ENCODE results near the gene TUBGCP4.

The TUBGCP4 gene

GRCh38 chr15:43352693-43353382, 18.1 kb upstream of the TUBGCP4 start:
- H2AFZ ChIP-seq = no peak overlapping the region
- no peaks in the 10 kb centered on the region for H3K79me2 ChIP-seq
- H3K27me3 ChIP-seq (ENCODE audit: control insufficient read depth, insufficient read depth, low read length) = no peaks in the 10 kb centered on the region

DNA sequence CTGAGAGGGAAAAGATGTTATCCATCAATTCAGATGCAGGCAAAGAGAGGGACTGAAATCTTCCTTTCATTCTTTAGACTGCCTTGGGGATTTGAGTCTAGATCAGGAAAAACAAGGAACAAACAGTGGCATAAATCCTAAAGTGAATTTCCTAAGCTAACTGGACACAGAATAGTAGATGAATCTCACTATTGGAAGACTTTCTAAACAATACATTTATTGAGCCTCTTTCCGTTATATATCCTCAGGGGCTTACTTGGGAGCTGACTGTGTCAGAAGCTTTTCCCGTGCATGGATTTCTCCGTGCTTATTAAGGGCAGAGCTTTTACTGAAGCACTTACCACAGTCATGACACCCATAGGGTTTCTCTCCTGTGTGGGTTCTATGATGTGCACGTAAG, 10.1 kb upstream of the TUBGCP4 start:
- Histone ChIP-seq H3K79me2 (no peaks in the 10 kb centered on the region), H3K9me3 (ENCODE audit: control insufficient read depth, low read length) (peaks cover 9% of the 10 kb centered on the region), H2AFZ (no peak overlapping the region), H3K4me2 (ENCODE audit: low read length) (no peak overlapping the region), H3K4me3 (ENCODE audit: low read depth, low read length) (no peak overlapping the region), H3K36me3 (ENCODE audit: control insufficient read depth, insufficient read depth, low read length) (peaks cover 13% of the 10 kb centered on the region), H3K27ac (no peak overlapping the region), H3K4me1 (no peaks in the 10 kb centered on the region), H3K9ac (no peak overlapping the region), H3K27me3 (ENCODE audit: control insufficient read depth, insufficient read depth, low read length) (no peaks in the 10 kb centered on the region)
- TF ChIP-seq, protein P1, sequence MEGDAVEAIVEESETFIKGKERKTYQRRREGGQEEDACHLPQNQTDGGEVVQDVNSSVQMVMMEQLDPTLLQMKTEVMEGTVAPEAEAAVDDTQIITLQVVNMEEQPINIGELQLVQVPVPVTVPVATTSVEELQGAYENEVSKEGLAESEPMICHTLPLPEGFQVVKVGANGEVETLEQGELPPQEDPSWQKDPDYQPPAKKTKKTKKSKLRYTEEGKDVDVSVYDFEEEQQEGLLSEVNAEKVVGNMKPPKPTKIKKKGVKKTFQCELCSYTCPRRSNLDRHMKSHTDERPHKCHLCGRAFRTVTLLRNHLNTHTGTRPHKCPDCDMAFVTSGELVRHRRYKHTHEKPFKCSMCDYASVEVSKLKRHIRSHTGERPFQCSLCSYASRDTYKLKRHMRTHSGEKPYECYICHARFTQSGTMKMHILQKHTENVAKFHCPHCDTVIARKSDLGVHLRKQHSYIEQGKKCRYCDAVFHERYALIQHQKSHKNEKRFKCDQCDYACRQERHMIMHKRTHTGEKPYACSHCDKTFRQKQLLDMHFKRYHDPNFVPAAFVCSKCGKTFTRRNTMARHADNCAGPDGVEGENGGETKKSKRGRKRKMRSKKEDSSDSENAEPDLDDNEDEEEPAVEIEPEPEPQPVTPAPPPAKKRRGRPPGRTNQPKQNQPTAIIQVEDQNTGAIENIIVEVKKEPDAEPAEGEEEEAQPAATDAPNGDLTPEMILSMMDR (IDR thresholded peaks at IDR 0.05) = no peak

More at GRCh38 chr15:43352693-43353382, 18.1 kb upstream of the TUBGCP4 start:
- H3K36me3 ChIP-seq (ENCODE audit: control insufficient read depth, insufficient read depth, low read length) = no peaks in the 10 kb centered on the region
- no peak overlapping the region for H3K4me3 ChIP-seq (ENCODE audit: low read depth, low read length)
- no peak overlapping the region for H3K4me2 ChIP-seq (ENCODE audit: low read length)
- TF ChIP-seq, protein P1 (IDR thresholded peaks at IDR 0.05) = no peak
- H3K4me1 ChIP-seq = no peaks in the 10 kb centered on the region
- H3K27ac ChIP-seq = no peak overlapping the region
- no peak overlapping the region for H3K9ac ChIP-seq
- no peaks in the 10 kb centered on the region for H3K9me3 ChIP-seq (ENCODE audit: control insufficient read depth, low read length)

DNA sequence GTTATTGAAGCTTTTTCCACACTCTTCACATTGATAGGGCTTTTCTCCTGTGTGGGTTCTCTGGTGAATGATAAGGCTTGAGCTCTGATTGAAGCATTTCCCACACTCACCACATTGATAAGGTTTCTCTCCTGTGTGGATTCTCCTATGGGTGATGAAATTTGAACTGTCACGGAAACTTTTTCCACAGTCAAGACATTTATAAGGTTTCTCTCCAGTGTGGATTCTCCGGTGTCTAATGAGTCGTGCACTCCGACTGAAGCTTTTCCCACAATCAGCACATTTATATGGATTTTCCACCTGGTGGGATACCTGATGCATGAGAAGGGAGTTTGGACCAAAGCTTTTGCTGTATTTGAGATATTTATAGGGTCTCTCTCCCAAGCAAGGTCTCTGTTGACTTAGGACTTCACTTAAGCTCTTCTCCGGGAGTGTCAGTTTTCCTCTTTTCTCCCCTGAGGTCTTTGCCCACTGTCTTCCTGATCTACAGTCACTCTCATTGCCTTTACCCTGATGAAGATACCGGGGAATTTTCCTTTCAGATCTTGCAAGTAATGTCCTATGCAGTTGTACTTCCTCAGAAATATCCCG, 9.5 kb upstream of the TUBGCP4 start:
- no peak overlapping the region for H3K9ac ChIP-seq
- H3K27ac ChIP-seq = no peak overlapping the region
- H3K79me2 ChIP-seq = no peaks in the 10 kb centered on the region
- no peak overlapping the region for H3K4me3 ChIP-seq (ENCODE audit: low read depth, low read length)
- H2AFZ ChIP-seq = no peak overlapping the region
- no peaks in the 10 kb centered on the region for H3K4me1 ChIP-seq
- H3K27me3 ChIP-seq (ENCODE audit: control insufficient read depth, insufficient read depth, low read length) = no peaks in the 10 kb centered on the region
- peaks cover 13% of the 10 kb centered on the region for H3K36me3 ChIP-seq (ENCODE audit: control insufficient read depth, insufficient read depth, low read length)
- TF ChIP-seq, protein P1 (IDR thresholded peaks at IDR 0.05) = no peak
- H3K4me2 ChIP-seq (ENCODE audit: low read length) = no peak overlapping the region
- H3K9me3 ChIP-seq (ENCODE audit: control insufficient read depth, low read length) = peaks cover 9% of the 10 kb centered on the region

- H3K4me1 ChIP-seq = peaks cover 7% of the 10 kb centered on the region
- peak overlapping the region; percentile 81 for H3K4me3 ChIP-seq (ENCODE audit: low read depth, low read length)
- no peaks in the 10 kb centered on the region for H3K79me2 ChIP-seq
- H3K36me3 ChIP-seq (ENCODE audit: control insufficient read depth, insufficient read depth, low read length) = no peaks in the 10 kb centered on the region
- H2AFZ ChIP-seq = peak overlapping the region; percentile 94
- TF ChIP-seq, protein P1 (IDR thresholded peaks at IDR 0.05) = no peak
- no peaks in the 10 kb centered on the region for H3K27me3 ChIP-seq (ENCODE audit: control insufficient read depth, insufficient read depth, low read length)
- H3K4me2 ChIP-seq (ENCODE audit: low read length) = peak overlapping the region; percentile 88
- no peak overlapping the region for H3K9ac ChIP-seq
- H3K9me3 ChIP-seq (ENCODE audit: control insufficient read depth, low read length) = no peaks in the 10 kb centered on the region
- peak overlapping the region; percentile 12 for H3K27ac ChIP-seq
These were observed 459 bp upstream of the TUBGCP4 start for GRCh38 chr15:43370310-43370974.

Measured in parathyroid adenoma (tissue), 2 donors.